HL-60 (cell line): Measurements from ENCODE around the gene RNF6.

Experiments used
- DNase-seq, 2 experiments: peaks; one replicate each; pipeline ENCODE4 v3.0.0-alpha.2; 2010 to 2020; ENCODE audit warnings: low read depth in 1 of 2, low spot score in 1 of 2
- H3K27ac ChIP-seq: fragments of 250-450 bp; sonication (Bioruptor Pico); replicated peaks from 2 replicates; pipeline ENCODE4 v1.5.1; 2020; ENCODE audit warnings: mild to moderate bottlenecking, moderate library complexity
- H3K27me3 ChIP-seq: fragments of 250-450 bp; sonication (Bioruptor Pico); 2 replicates; pipeline ENCODE4 v1.5.1; 2021; ENCODE audit warnings: mild to moderate bottlenecking, moderate library complexity; ENCODE audit not compliant: insufficient read depth, poor library complexity, severe bottlenecking
- H3K4me3 ChIP-seq: replicated peaks from 2 replicates; pipeline ENCODE4 v1.5.1; 2011; ENCODE audit warnings: mild to moderate bottlenecking, control low read depth, low read length; ENCODE audit not compliant: insufficient read depth
- GABPA ChIP-seq: IDR thresholded peaks from 2 replicates; pipeline ENCODE4 v1.6.1; 2012; ENCODE audit warnings: low read depth
- POLR2AphosphoS5 ChIP-seq: IDR thresholded peaks from 2 replicates; pipeline ENCODE4 v1.6.1; 2012; ENCODE audit warnings: low read depth
- SPI1 ChIP-seq: IDR thresholded peaks from 2 replicates; pipeline ENCODE4 v1.6.1; 2012; ENCODE audit warnings: low read depth, mild to moderate bottlenecking, borderline replicate concordance
- TF ChIP-seq, protein P1 (sequence below): IDR thresholded peaks from 2 replicates; pipeline ENCODE4 v1.6.1; 2012; ENCODE audit warnings: low read depth; ENCODE audit not compliant: insufficient replicate concordance
- TF ChIP-seq, protein P2 (sequence below): IDR thresholded peaks from one replicate; pipeline ENCODE4 v1.5.1; 2011; ENCODE audit warnings: low read length, control low read depth, inconsistent platforms; ENCODE audit not compliant: insufficient read depth

RNF6 gene

DNA sequence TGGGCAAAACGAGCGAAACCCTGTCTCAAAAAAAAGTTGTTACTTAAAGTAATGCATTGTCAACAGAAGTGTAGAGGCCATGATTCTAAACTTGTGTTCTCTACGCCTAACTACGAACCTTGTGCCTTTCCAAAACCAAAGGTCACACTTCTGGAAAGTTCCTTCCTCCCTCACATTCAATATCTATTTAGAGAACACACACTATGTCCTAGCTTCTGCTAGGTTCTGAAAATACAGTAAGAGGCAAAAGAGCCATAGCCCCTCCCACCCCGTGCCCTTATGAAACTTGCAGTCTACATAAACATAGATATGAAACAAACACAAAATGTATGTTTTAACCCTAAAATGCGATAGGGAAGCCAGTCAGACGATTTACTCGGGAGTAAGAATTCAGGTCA, 36.4 kb downstream of the RNF6 start:
- TF ChIP-seq GABPA (no peak), SPI1 (no peak)
- H3K27me3 ChIP-seq: no peaks in the 10 kb centered on the region
- no peak for DNase-seq
- peak overlapping the region; percentile 72 for H3K27ac ChIP-seq
- H3K4me3 ChIP-seq: peak overlapping the region; percentile 48

DNA sequence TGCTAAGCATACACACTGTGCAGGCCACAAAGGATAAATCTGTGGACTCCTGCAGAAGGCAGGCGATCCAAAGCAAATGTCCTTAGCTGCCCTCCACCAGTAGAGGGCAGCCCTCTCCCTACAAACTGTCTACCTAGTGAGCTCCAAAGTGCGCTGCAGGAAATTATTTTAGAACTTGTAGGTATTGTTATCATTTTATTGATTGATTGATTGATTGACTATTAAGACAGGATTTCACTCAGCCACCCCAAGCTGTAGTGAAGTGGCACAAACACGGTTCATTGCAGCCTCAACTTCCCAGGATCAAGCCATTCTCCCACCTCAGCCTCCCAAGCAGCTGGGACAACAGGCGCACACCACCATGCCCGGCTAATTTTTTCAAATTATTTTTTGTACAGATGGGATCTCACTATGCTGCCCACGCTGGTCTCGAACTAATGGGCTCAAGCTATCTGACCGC, 37.3 kb downstream of the RNF6 start:
- no peaks in the 10 kb centered on the region for H3K27me3 ChIP-seq
- peak; percentile 53 to 70 for DNase-seq
- no peak for TF ChIP-seq SPI1
- TF ChIP-seq, protein P1, sequence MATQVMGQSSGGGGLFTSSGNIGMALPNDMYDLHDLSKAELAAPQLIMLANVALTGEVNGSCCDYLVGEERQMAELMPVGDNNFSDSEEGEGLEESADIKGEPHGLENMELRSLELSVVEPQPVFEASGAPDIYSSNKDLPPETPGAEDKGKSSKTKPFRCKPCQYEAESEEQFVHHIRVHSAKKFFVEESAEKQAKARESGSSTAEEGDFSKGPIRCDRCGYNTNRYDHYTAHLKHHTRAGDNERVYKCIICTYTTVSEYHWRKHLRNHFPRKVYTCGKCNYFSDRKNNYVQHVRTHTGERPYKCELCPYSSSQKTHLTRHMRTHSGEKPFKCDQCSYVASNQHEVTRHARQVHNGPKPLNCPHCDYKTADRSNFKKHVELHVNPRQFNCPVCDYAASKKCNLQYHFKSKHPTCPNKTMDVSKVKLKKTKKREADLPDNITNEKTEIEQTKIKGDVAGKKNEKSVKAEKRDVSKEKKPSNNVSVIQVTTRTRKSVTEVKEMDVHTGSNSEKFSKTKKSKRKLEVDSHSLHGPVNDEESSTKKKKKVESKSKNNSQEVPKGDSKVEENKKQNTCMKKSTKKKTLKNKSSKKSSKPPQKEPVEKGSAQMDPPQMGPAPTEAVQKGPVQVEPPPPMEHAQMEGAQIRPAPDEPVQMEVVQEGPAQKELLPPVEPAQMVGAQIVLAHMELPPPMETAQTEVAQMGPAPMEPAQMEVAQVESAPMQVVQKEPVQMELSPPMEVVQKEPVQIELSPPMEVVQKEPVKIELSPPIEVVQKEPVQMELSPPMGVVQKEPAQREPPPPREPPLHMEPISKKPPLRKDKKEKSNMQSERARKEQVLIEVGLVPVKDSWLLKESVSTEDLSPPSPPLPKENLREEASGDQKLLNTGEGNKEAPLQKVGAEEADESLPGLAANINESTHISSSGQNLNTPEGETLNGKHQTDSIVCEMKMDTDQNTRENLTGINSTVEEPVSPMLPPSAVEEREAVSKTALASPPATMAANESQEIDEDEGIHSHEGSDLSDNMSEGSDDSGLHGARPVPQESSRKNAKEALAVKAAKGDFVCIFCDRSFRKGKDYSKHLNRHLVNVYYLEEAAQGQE: no peak
- TF ChIP-seq, protein P2, sequence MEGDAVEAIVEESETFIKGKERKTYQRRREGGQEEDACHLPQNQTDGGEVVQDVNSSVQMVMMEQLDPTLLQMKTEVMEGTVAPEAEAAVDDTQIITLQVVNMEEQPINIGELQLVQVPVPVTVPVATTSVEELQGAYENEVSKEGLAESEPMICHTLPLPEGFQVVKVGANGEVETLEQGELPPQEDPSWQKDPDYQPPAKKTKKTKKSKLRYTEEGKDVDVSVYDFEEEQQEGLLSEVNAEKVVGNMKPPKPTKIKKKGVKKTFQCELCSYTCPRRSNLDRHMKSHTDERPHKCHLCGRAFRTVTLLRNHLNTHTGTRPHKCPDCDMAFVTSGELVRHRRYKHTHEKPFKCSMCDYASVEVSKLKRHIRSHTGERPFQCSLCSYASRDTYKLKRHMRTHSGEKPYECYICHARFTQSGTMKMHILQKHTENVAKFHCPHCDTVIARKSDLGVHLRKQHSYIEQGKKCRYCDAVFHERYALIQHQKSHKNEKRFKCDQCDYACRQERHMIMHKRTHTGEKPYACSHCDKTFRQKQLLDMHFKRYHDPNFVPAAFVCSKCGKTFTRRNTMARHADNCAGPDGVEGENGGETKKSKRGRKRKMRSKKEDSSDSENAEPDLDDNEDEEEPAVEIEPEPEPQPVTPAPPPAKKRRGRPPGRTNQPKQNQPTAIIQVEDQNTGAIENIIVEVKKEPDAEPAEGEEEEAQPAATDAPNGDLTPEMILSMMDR: peak; percentile 92
- TF ChIP-seq POLR2AphosphoS5: no peak
- no peak overlapping the region for H3K27ac ChIP-seq
- no peak overlapping the region for H3K4me3 ChIP-seq

DNA sequence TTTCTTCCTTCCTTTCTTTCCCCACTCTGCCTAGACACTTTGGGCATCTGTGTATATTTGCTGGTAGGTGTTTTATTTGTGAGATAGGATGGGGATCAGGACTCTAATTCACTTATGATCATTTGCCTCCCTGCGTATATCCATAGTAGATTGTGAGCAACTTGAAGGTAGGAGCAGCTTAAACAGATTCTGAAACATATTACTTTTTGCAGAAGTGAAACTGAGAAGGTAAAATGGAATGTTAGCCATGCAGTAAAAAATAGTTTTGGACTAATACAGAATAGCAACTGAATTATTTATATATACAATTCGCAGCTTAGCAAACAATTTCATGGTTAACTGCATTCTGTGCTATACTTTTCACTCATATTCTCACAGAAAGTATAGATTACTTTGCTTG, 38.7 kb downstream of the RNF6 start:
- no peak for DNase-seq
- H3K4me3 ChIP-seq: no peak overlapping the region
- H3K27ac ChIP-seq: no peak overlapping the region
- no peak for TF ChIP-seq POLR2AphosphoS5
- no peak for TF ChIP-seq GABPA
- no peak for TF ChIP-seq SPI1
- TF ChIP-seq, protein P2: no peak
- TF ChIP-seq, protein P1: no peak
- no peaks in the 10 kb centered on the region for H3K27me3 ChIP-seq

DNA sequence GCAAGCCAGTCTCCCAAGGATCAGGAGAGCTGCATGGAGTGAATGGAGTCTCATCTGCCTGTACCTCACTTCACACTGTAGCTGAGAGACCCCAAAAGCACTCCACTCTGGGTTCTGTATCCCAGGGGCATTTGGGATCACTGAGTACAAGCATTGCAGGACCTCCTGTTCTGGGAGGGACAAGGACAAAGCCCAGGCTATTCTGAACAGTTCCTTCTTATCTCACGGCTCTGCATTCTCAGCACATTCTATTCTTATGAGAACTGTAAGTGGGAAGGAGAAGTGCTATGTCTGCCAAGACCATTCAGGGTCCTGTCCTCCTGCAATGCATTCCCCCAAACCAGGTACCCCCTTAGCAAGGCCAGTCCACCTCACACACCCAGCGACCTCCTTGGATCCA, 42.8 kb downstream of the RNF6 start:
- H3K27ac ChIP-seq: no peak overlapping the region
- no peak overlapping the region for H3K4me3 ChIP-seq
- no peaks in the 10 kb centered on the region for H3K27me3 ChIP-seq
- DNase-seq: no peak
- TF ChIP-seq POLR2AphosphoS5: no peak
- TF ChIP-seq, protein P2: no peak
- TF ChIP-seq, protein P1: no peak
- no peak for TF ChIP-seq SPI1
- no peak for TF ChIP-seq GABPA
